ENCODE results near the gene EML5. TPM values are rescaled to one million over a fixed set of nuclear protein-coding genes. Genes with fewer than 3 reads are reported as not detected.

The EML5 gene
- total RNA-seq, 1 donor from 2014 or later = 0.24 TPM

GRCh38 chr14:88746052-88746451 is 46.7 kb downstream of the EML5 start:
- no peak for DNase-seq (ENCODE audit: low spot score)
- intact Hi-C loops (cut with DNase I) = no loop called here

GRCh38 chr14:88737245-88737644 is 55.5 kb downstream of the EML5 start:
- no peak for DNase-seq (ENCODE audit: low spot score)
- intact Hi-C loops (cut with DNase I) = no loop called here

- no peak for DNase-seq (ENCODE audit: low spot score)
- intact Hi-C loops (cut with DNase I) = no loop called here
Observed at GRCh38 chr14:88733121-88733520, 59.6 kb downstream of the EML5 start.

GRCh38 chr14:88729159-88729558 is 63.6 kb downstream of the EML5 start:
- no peak for DNase-seq (ENCODE audit: low spot score)
- intact Hi-C loops (cut with DNase I) = no loop called here

- intact Hi-C loops (cut with DNase I) = no loop called here
- DNase-seq (ENCODE audit: low spot score) = no peak
Observed at GRCh38 chr14:88727057-88727456, 65.7 kb downstream of the EML5 start.

GRCh38 chr14:88710709-88711108 is 82.0 kb downstream of the EML5 start:
- intact Hi-C loops (cut with DNase I) = no loop called here
- no peak for DNase-seq (ENCODE audit: low spot score)

GRCh38 chr14:88707088-88707487 is 85.7 kb downstream of the EML5 start:
- intact Hi-C loops (cut with DNase I) = no loop called here
- no peak for DNase-seq (ENCODE audit: low spot score)

- intact Hi-C loops (cut with DNase I) = no loop called here
- no peak for DNase-seq (ENCODE audit: low spot score)
Observed at GRCh38 chr14:88706425-88706824, 86.3 kb downstream of the EML5 start.

GRCh38 chr14:88698651-88699050 is 94.1 kb downstream of the EML5 start:
- no peak for DNase-seq (ENCODE audit: low spot score)
- intact Hi-C loops (cut with DNase I) = no loop called here

- intact Hi-C loops (cut with DNase I) = no loop called here
- no peak for DNase-seq (ENCODE audit: low spot score)
Observed at GRCh38 chr14:88695870-88696269, 96.9 kb downstream of the EML5 start.

- intact Hi-C loops (cut with DNase I) = no loop called here
Observed at GRCh38 chr14:88688386-88688785, 104.4 kb downstream of the EML5 start.

GRCh38 chr14:88683119-88683518 is 109.6 kb downstream of the EML5 start:
- intact Hi-C loops (cut with DNase I) = no loop called here
- no peak for DNase-seq (ENCODE audit: low spot score)

More at GRCh38 chr14:88688386-88688785, 104.4 kb downstream of the EML5 start:
- no peak for DNase-seq (ENCODE audit: low spot score)

GRCh38 chr14:88682495-88683114 is 110.1 kb downstream of the EML5 start:
- intact Hi-C loops (cut with DNase I) = no loop called here
- no peak for DNase-seq (ENCODE audit: low spot score)

- no peak for DNase-seq (ENCODE audit: low spot score)
- intact Hi-C loops (cut with DNase I) = no loop called here
Observed at GRCh38 chr14:88681755-88682494, 110.8 kb downstream of the EML5 start.

- intact Hi-C loops (cut with DNase I) = no loop called here
- DNase-seq (ENCODE audit: low spot score) = no peak
Observed at GRCh38 chr14:88669346-88669745, 123.4 kb downstream of the EML5 start.

GRCh38 chr14:88668448-88669116 is 124.2 kb downstream of the EML5 start:
- DNase-seq (ENCODE audit: low spot score) = no peak
- intact Hi-C loops (cut with DNase I) = no loop called here

- intact Hi-C loops (cut with DNase I) = no loop called here
- no peak for DNase-seq (ENCODE audit: low spot score)
Observed at GRCh38 chr14:88667555-88668273, 125.0 kb downstream of the EML5 start.

- intact Hi-C loops (cut with DNase I) = no loop called here
- no peak for DNase-seq (ENCODE audit: low spot score)
Observed at GRCh38 chr14:88660056-88660455, 132.7 kb downstream of the EML5 start.

- intact Hi-C loops (cut with DNase I) = no loop called here
- no peak for DNase-seq (ENCODE audit: low spot score)
Observed at GRCh38 chr14:88639221-88639620, 153.5 kb downstream of the EML5 start.

GRCh38 chr14:88632512-88632911 is 160.2 kb downstream of the EML5 start:
- DNase-seq (ENCODE audit: low spot score) = no peak
- intact Hi-C loops (cut with DNase I) = no loop called here
